PC-3 (cell line): ENCODE results near the gene NDUFA9. TPM values are rescaled to one million over a fixed set of nuclear protein-coding genes. Genes with fewer than 3 reads are reported as not detected.

ENCODE experiments used
- ATAC-seq: fragments of 200-7000 bp; cut with Tn5 transposase; 2 replicates; pipeline ENCODE4 v1.9.1; 2020; ENCODE audit warnings: mild to moderate bottlenecking, moderate library complexity
- BruUV-seq: library from RNA; stranded (reverse); fragments of 400-500 nt; replicated peaks from 2 replicates; lab custom pipeline; 2021; lab: Mats Ljungman, UMichigan
- CTCF ChIA-PET: fragments of 300-600 bp; sonication (Branson Sonifier 250); formaldehyde crosslinking; loops from one replicate; lab custom pipeline; 2022; ENCODE audit warnings: antibody characterized with exemption; lab: Charles Lee
- POLR2A ChIA-PET: fragments of 300-600 bp; sonication (Branson Sonifier 250); formaldehyde crosslinking; loops from one replicate; lab custom pipeline; 2022; ENCODE audit warnings: antibody characterized with exemption; ENCODE audit not compliant: unreplicated experiment; lab: Charles Lee
- DNase-seq: peaks from one replicate; pipeline ENCODE4 v3.0.0-alpha.2; 2015
- H2AFZ ChIP-seq: fragments of 300-600 bp; sonication (generic); 2 replicates; pipeline ENCODE4 v1.6.0; 2016; ENCODE audit warnings: antibody characterized with exemption, low read length
- H3F3A ChIP-seq: fragments of 300-600 bp; sonication (generic); one replicate; pipeline ENCODE4 v1.6.0; 2017; ENCODE audit warnings: antibody characterized with exemption, low read length, control low read depth, mild to moderate bottlenecking; ENCODE audit not compliant: unreplicated experiment
- H3K27ac ChIP-seq: fragments of 300-600 bp; sonication (generic); 2 replicates; pipeline ENCODE4 v1.5.1; 2016; ENCODE audit warnings: mild to moderate bottlenecking, low read length
- H3K27me3 ChIP-seq: fragments of 300-600 bp; sonication (generic); 2 replicates; pipeline ENCODE4 v1.6.1; 2016; ENCODE audit warnings: low read length, mixed read lengths
- H3K36me3 ChIP-seq: fragments of 300-600 bp; sonication (generic); 2 replicates; pipeline ENCODE4 v1.6.1; 2016; ENCODE audit warnings: low read depth, mixed run types, low read length, mixed read lengths
- H3K4me1 ChIP-seq: fragments of 300-600 bp; sonication (generic); 2 replicates; pipeline ENCODE4 v1.5.1; 2016; ENCODE audit warnings: low read length; ENCODE audit not compliant: insufficient read depth
- H3K4me2 ChIP-seq: fragments of 300-600 bp; sonication (generic); 2 replicates; pipeline ENCODE4 v1.6.0; 2016; ENCODE audit warnings: low read length
- H3K4me3 ChIP-seq: fragments of 300-600 bp; sonication (generic); 2 replicates; pipeline ENCODE4 v1.5.1; 2016; ENCODE audit warnings: mild to moderate bottlenecking, low read length, mixed read lengths
- H3K79me2 ChIP-seq: fragments of 300-600 bp; sonication (generic); 2 replicates; pipeline ENCODE4 v1.6.1; 2017; ENCODE audit warnings: low read length, mixed read lengths
- H3K9ac ChIP-seq: fragments of 300-600 bp; sonication (generic); 2 replicates; pipeline ENCODE4 v1.6.0; 2016; ENCODE audit warnings: mild to moderate bottlenecking, low read length
- H3K9me2 ChIP-seq: fragments of 300-600 bp; sonication (generic); replicated peaks from 2 replicates; pipeline ENCODE4 v1.6.1; 2016; ENCODE audit warnings: mixed run types, low read length, mixed read lengths
- H3K9me3 ChIP-seq: fragments of 300-600 bp; sonication (generic); 2 replicates; pipeline ENCODE4 v1.6.1; 2016; ENCODE audit warnings: low read length, mixed read lengths
- H4K20me1 ChIP-seq: fragments of 300-600 bp; sonication (generic); 2 replicates; pipeline ENCODE4 v1.6.1; 2016; ENCODE audit warnings: low read length, mixed read lengths
- EZH2 ChIP-seq: fragments of 300-600 bp; sonication (generic); IDR thresholded peaks from one replicate; pipeline ENCODE4 v1.6.1; 2017; ENCODE audit warnings: antibody characterized with exemption, mild to moderate bottlenecking, low read length; ENCODE audit not compliant: unreplicated experiment
- EZH2phosphoT487 ChIP-seq: fragments of 300-600 bp; sonication (generic); IDR thresholded peaks from 2 replicates; pipeline ENCODE4 v1.6.1; 2018; ENCODE audit warnings: mild to moderate bottlenecking, antibody characterized with exemption, low read length, borderline replicate concordance
- intact Hi-C: fragments of 100-400 bp; cut with micrococcal nuclease; formaldehyde crosslinking; loops from 2 replicates; pipeline ENCODE4 v1.9.0; 2023
- total RNA-seq: library from RNA; depleted of rRNA; stranded (reverse); fragments of >200 nt; gene quantifications from 2 replicates; pipeline ENCODE4 v1.2.3, GENCODE V29; 2014
- TF ChIP-seq, protein P1 (sequence below): fragments of 300-600 bp; sonication (generic); conservative IDR thresholded peaks from 2 replicates; pipeline ENCODE4 v1.5.1; 2017; ENCODE audit warnings: antibody characterized with exemption, low read depth, mild to moderate bottlenecking, low read length

The NDUFA9 gene
- total RNA-seq, 1 experiment from 2014 or later: 71.5 TPM

DNA sequence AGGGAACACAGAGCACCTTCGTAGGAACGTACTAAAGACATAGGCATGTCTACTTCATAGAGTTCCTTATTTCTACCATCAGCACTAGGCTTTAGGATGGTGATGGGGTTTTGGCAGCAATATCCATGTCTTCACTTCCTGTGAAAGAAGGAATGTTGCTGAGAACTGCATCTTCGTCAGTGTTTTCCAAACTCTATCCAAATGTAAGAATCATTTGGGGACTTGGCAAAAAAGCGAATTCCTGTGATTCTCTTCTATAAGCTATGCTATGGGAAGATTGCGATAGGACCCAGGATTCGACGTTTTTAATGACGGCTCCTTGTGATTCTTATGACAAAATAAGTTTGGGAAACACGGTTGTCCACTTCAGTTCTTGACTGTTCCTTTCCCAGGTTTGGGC lies 39.8 kb upstream of the NDUFA9 start:
- Histone ChIP-seq H3K9me2 (no peaks in the 10 kb centered on the region), H4K20me1 (no peaks in the 10 kb centered on the region), H2AFZ (no peak overlapping the region), H3K27ac (no peak overlapping the region), H3K4me3 (no peak overlapping the region), H3K4me1 (peaks cover 3% of the 10 kb centered on the region; the same call in 1 of the 2 replicates), H3K9me3 (no peaks in the 10 kb centered on the region), H3K79me2 (peaks cover 12% of the 10 kb centered on the region), H3K36me3 (no peaks in the 10 kb centered on the region), H3K9ac (no peak overlapping the region), H3K27me3 (no peaks in the 10 kb centered on the region), H3F3A (no peaks in the 10 kb centered on the region), H3K4me2 (no peak overlapping the region)
- ChIA-PET CTCF (no interaction called here), POLR2A (no interaction called here)
- no peak for DNase-seq
- no peak for ATAC-seq
- intact Hi-C loops: no loop called here
- no TSS peak for BruUV-seq
- TF ChIP-seq EZH2: no peak
- TF ChIP-seq, protein P1, sequence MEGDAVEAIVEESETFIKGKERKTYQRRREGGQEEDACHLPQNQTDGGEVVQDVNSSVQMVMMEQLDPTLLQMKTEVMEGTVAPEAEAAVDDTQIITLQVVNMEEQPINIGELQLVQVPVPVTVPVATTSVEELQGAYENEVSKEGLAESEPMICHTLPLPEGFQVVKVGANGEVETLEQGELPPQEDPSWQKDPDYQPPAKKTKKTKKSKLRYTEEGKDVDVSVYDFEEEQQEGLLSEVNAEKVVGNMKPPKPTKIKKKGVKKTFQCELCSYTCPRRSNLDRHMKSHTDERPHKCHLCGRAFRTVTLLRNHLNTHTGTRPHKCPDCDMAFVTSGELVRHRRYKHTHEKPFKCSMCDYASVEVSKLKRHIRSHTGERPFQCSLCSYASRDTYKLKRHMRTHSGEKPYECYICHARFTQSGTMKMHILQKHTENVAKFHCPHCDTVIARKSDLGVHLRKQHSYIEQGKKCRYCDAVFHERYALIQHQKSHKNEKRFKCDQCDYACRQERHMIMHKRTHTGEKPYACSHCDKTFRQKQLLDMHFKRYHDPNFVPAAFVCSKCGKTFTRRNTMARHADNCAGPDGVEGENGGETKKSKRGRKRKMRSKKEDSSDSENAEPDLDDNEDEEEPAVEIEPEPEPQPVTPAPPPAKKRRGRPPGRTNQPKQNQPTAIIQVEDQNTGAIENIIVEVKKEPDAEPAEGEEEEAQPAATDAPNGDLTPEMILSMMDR: no peak
- TF ChIP-seq EZH2phosphoT487: no peak

DNA sequence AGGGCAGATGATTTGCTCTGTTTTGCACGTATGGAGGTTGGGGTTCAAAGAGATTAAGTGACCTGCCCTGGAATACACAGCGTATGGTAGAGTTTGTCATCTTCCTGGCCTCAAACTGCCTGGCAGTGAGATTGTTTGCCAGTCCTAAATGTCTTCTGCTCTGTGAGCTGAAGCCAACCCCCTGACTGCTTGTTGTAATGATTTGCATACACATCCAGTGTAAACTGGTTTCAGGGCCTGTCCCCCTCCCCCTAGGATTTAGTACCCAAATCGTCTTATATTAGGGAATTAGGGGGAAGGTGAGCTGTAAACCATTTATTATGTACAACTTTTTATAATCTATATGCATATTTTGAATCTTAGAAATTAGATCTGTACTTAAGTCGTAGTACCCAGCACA lies 38.4 kb upstream of the NDUFA9 start:
- Histone ChIP-seq H3K9ac (no peak overlapping the region), H3K79me2 (peaks cover 5% of the 10 kb centered on the region), H3K4me3 (no peak overlapping the region), H3K36me3 (no peaks in the 10 kb centered on the region), H3F3A (no peaks in the 10 kb centered on the region), H3K27ac (no peak overlapping the region), H3K4me1 (peaks cover 3% of the 10 kb centered on the region; the same call in 1 of the 2 replicates), H2AFZ (no peak overlapping the region), H3K9me3 (no peaks in the 10 kb centered on the region), H3K27me3 (no peaks in the 10 kb centered on the region), H3K9me2 (no peaks in the 10 kb centered on the region), H3K4me2 (no peak overlapping the region), H4K20me1 (no peaks in the 10 kb centered on the region)
- DNase-seq (no peak), ATAC-seq (no peak)
- CTCF ChIA-PET: no interaction called here
- no TSS peak for BruUV-seq
- intact Hi-C loops: no loop called here
- POLR2A ChIA-PET: no interaction called here
- TF ChIP-seq EZH2phosphoT487 (no peak), EZH2 (no peak)
- TF ChIP-seq, protein P1: no peak

DNA sequence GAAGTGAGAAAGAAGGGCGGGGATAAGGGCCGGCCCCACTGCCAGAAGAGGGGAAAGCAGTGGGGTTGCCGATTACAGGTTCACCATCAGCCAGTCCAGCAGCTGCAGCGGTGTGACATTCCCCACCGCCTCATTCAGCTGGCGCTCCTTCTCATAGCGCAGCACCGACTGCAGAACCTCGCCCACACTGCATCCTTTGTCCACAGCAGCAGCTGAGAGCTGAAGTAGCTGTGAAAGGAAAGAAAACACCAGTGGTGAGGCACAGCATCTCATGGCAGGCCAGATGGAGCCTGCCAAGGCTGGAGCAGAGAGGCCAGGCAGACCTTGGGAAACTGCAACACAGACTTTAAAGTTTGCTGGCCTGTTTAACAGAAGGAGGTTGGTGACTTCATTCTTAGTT lies 33.2 kb upstream of the NDUFA9 start:
- POLR2A ChIA-PET: no interaction called here
- no peaks in the 10 kb centered on the region for H3K9me2 ChIP-seq
- H4K20me1 ChIP-seq: no peaks in the 10 kb centered on the region
- no peak overlapping the region for H3K9ac ChIP-seq
- TF ChIP-seq, protein P1: no peak
- no peak for TF ChIP-seq EZH2phosphoT487
- no peak for TF ChIP-seq EZH2
- no peaks in the 10 kb centered on the region for H3K9me3 ChIP-seq
- H3K79me2 ChIP-seq: no peaks in the 10 kb centered on the region
- H3K27me3 ChIP-seq: no peaks in the 10 kb centered on the region
- no peak overlapping the region for H3K4me2 ChIP-seq
- intact Hi-C loops: no loop called here
- no peaks in the 10 kb centered on the region for H3K36me3 ChIP-seq
- BruUV-seq: no TSS peak
- no peak for DNase-seq
- H2AFZ ChIP-seq: no peak overlapping the region
- H3K4me1 ChIP-seq: no peaks in the 10 kb centered on the region
- H3K27ac ChIP-seq: no peak overlapping the region
- CTCF ChIA-PET: no interaction called here
- ATAC-seq: no peak
- no peaks in the 10 kb centered on the region for H3F3A ChIP-seq
- no peak overlapping the region for H3K4me3 ChIP-seq
